ENCODE results near the gene GET4.

GET4 gene

DNA sequence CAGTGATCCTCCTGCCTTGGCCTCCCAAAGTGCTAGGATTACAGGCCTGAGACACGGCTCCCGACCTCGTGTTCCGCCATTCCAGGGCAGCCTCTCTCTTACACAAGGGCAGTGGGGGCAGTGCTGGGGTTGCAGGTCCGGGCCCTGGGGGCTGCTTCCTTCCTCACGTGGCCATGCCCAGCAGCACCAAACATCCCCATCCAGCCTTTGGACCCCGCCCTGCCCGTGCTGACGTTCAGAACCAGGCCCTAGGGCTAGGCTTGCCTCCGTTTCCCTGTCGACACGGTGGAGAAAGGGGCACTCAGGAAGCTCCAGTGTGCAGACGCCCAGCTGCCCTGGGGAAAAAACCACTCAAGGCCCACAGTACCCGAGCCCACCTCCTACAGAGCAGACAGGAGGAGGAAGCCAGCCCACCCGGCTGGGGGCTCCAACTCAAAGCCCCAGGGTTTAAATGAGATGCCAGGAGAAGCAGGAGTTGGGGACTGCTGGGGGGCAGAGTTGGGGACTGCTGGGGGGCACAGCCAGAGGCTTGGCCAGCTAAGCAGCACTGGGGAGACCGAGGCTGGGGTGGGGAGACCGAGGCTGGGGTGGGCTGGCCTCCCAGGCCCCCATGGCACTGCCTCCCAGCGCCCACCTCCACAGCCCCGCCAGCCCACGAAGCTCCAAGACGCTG, 42.2 kb downstream of the GET4 start:
- no peak for TF ChIP-seq EZH2 (IDR thresholded peaks at IDR 0.05; ENCODE audit: borderline replicate concordance, low read length)
- TF ChIP-seq, protein P1, sequence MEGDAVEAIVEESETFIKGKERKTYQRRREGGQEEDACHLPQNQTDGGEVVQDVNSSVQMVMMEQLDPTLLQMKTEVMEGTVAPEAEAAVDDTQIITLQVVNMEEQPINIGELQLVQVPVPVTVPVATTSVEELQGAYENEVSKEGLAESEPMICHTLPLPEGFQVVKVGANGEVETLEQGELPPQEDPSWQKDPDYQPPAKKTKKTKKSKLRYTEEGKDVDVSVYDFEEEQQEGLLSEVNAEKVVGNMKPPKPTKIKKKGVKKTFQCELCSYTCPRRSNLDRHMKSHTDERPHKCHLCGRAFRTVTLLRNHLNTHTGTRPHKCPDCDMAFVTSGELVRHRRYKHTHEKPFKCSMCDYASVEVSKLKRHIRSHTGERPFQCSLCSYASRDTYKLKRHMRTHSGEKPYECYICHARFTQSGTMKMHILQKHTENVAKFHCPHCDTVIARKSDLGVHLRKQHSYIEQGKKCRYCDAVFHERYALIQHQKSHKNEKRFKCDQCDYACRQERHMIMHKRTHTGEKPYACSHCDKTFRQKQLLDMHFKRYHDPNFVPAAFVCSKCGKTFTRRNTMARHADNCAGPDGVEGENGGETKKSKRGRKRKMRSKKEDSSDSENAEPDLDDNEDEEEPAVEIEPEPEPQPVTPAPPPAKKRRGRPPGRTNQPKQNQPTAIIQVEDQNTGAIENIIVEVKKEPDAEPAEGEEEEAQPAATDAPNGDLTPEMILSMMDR (IDR thresholded peaks at IDR 0.05; ENCODE audit: low read length), result no peak
- Histone ChIP-seq H3K4me1 (ENCODE audit: insufficient read depth, low read length, severe bottlenecking) (peaks cover 8% of the 10 kb centered on the region), H3K4me2 (ENCODE audit: low read length) (no peak overlapping the region), H3K27me3 (ENCODE audit: insufficient read depth, low read length) (peaks cover 16% of the 10 kb centered on the region; the same call in 1 of the 2 replicates), H3K9me2 (ENCODE audit: low read depth, low read length) (no peaks in the 10 kb centered on the region), H2AFZ (ENCODE audit: low read length) (no peak overlapping the region), H3K36me3 (ENCODE audit: insufficient read depth, low read length) (no peaks in the 10 kb centered on the region), H3K9ac (ENCODE audit: low read length) (no peak overlapping the region), H3K27ac (ENCODE audit: low read depth, low read length, poor library complexity, severe bottlenecking) (no peak overlapping the region), H3K4me3 (ENCODE audit: low read depth, low read length, poor library complexity, severe bottlenecking) (no peak overlapping the region), H3K9me3 (ENCODE audit: low read length) (no peaks in the 10 kb centered on the region), H3F3A (ENCODE audit: insufficient read depth, low read length) (no peaks in the 10 kb centered on the region), H3K79me2 (ENCODE audit: insufficient read depth, low read length) (no peaks in the 10 kb centered on the region), H4K20me1 (ENCODE audit: insufficient read depth, low read length) (no peaks in the 10 kb centered on the region)

DNA sequence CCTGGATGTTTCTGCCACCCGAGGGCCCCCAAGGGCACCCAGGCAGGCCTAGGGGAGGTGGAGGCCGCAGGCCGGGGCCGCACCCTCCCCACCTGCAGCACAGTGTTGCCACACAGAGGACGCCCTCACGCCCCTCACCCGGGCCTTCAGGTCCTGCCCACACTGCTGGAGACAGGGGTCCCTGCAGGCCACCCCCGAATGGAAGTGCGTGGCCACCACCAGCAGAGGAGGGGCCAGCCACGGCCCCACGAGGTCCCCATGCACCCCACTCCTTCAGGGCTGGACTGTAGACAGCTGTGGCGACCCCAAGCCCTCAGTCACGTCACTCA, 42.7 kb downstream of the GET4 start:
- no peak for TF ChIP-seq EZH2 (IDR thresholded peaks at IDR 0.05; ENCODE audit: borderline replicate concordance, low read length)
- TF ChIP-seq, protein P1 (IDR thresholded peaks at IDR 0.05; ENCODE audit: low read length), result no peak
- H2AFZ ChIP-seq (ENCODE audit: low read length), result no peak overlapping the region

DNA sequence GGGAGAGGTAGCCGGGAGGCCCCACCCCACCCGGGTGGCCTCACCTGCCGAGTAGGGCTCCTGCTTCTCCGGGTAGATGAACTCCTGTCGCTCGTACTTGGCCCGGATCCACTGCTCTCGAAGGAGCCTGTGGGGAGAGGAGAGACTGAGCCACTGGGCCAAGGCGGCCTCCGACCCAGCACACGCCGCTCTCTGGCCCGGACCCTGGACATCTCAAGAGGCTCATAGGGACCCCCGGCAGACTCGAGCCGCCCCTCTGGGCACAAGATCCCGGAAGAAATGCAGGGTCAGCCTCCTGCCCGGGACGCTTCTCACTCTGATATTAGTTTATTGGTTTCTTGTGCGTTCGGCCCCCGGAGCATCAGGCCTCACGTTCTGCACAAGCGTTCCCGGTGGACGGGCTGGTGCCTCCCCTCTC, 43.6 kb downstream of the GET4 start:
- no peaks in the 10 kb centered on the region for H4K20me1 ChIP-seq (ENCODE audit: insufficient read depth, low read length)
- no peak overlapping the region for H3K4me2 ChIP-seq (ENCODE audit: low read length)
- H3K4me1 ChIP-seq (ENCODE audit: insufficient read depth, low read length, severe bottlenecking), result peaks cover 11% of the 10 kb centered on the region
- H3K27ac ChIP-seq (ENCODE audit: low read depth, low read length, poor library complexity, severe bottlenecking), result no peak overlapping the region
- no peak overlapping the region for H3K4me3 ChIP-seq (ENCODE audit: low read depth, low read length, poor library complexity, severe bottlenecking)
- H2AFZ ChIP-seq (ENCODE audit: low read length), result no peak overlapping the region
- no peaks in the 10 kb centered on the region for H3K36me3 ChIP-seq (ENCODE audit: insufficient read depth, low read length)
- H3K9me3 ChIP-seq (ENCODE audit: low read length), result no peaks in the 10 kb centered on the region
- no peaks in the 10 kb centered on the region for H3K79me2 ChIP-seq (ENCODE audit: insufficient read depth, low read length)
- no peaks in the 10 kb centered on the region for H3K9me2 ChIP-seq (ENCODE audit: low read depth, low read length)
- peaks cover 20% of the 10 kb centered on the region; the same call in 1 of the 2 replicates for H3K27me3 ChIP-seq (ENCODE audit: insufficient read depth, low read length)
- TF ChIP-seq, protein P1 (IDR thresholded peaks at IDR 0.05; ENCODE audit: low read length), result no peak
- TF ChIP-seq EZH2 (IDR thresholded peaks at IDR 0.05; ENCODE audit: borderline replicate concordance, low read length), result no peak
- no peaks in the 10 kb centered on the region for H3F3A ChIP-seq (ENCODE audit: insufficient read depth, low read length)
- no peak overlapping the region for H3K9ac ChIP-seq (ENCODE audit: low read length)

More for the DNA sequence above, 42.7 kb downstream of the GET4 start:
- H3K9ac ChIP-seq (ENCODE audit: low read length), result no peak overlapping the region
- no peaks in the 10 kb centered on the region for H4K20me1 ChIP-seq (ENCODE audit: insufficient read depth, low read length)
- H3K36me3 ChIP-seq (ENCODE audit: insufficient read depth, low read length), result no peaks in the 10 kb centered on the region
- H3K27me3 ChIP-seq (ENCODE audit: insufficient read depth, low read length), result peaks cover 16% of the 10 kb centered on the region; the same call in 1 of the 2 replicates
- peaks cover 11% of the 10 kb centered on the region for H3K4me1 ChIP-seq (ENCODE audit: insufficient read depth, low read length, severe bottlenecking)
- no peak overlapping the region for H3K4me3 ChIP-seq (ENCODE audit: low read depth, low read length, poor library complexity, severe bottlenecking)
- H3K4me2 ChIP-seq (ENCODE audit: low read length), result no peak overlapping the region
- H3K79me2 ChIP-seq (ENCODE audit: insufficient read depth, low read length), result no peaks in the 10 kb centered on the region
- no peak overlapping the region for H3K27ac ChIP-seq (ENCODE audit: low read depth, low read length, poor library complexity, severe bottlenecking)
- H3F3A ChIP-seq (ENCODE audit: insufficient read depth, low read length), result no peaks in the 10 kb centered on the region
- H3K9me3 ChIP-seq (ENCODE audit: low read length), result no peaks in the 10 kb centered on the region
- no peaks in the 10 kb centered on the region for H3K9me2 ChIP-seq (ENCODE audit: low read depth, low read length)

Measured in OCI-LY1 (cell line).